Osteoblast (primary cell): ENCODE results near the gene CHRNA1. TPM values are rescaled to one million over a fixed set of nuclear protein-coding genes. Genes with fewer than 3 reads are reported as not detected.

Experiments used
- DNase-seq: peaks from one replicate; pipeline ENCODE4 v3.0.0; 2011; ENCODE audit warnings: low spot score, mixed read lengths; ENCODE audit not compliant: insufficient read length; ENCODE audit errors: missing footprints
- H2AFZ ChIP-seq: 2 replicates; pipeline ENCODE4 v1.6.0; 2011; ENCODE audit warnings: mild to moderate bottlenecking, low read length
- H3K27ac ChIP-seq: 2 replicates; pipeline ENCODE4 v1.5.1; 2011; ENCODE audit warnings: mild to moderate bottlenecking, low read depth, low read length, moderate library complexity
- H3K27me3 ChIP-seq: 2 replicates; pipeline ENCODE4 v1.6.0; 2012; ENCODE audit warnings: mild to moderate bottlenecking, control low read depth, inconsistent platforms, low read length, moderate library complexity; ENCODE audit not compliant: insufficient read depth
- H3K36me3 ChIP-seq: 2 replicates; pipeline ENCODE4 v1.5.1; 2011; ENCODE audit warnings: mild to moderate bottlenecking, low read length, control low read depth, moderate library complexity; ENCODE audit not compliant: insufficient read depth
- H3K4me1 ChIP-seq: 2 replicates; pipeline ENCODE4 v1.5.1; 2011; ENCODE audit warnings: mild to moderate bottlenecking, low read length, control low read depth, moderate library complexity; ENCODE audit not compliant: insufficient read depth
- H3K4me2 ChIP-seq: 2 replicates; pipeline ENCODE4 v1.6.0; 2011; ENCODE audit warnings: mild to moderate bottlenecking, low read length; ENCODE audit not compliant: insufficient read depth
- H3K4me3 ChIP-seq: fragments of 200-600 bp; sonication (generic); 3 replicates; pipeline ENCODE4 v1.5.1; 2012; ENCODE audit warnings: mild to moderate bottlenecking, low read length, inconsistent platforms; ENCODE audit not compliant: insufficient read depth
- H3K79me2 ChIP-seq: 2 replicates; pipeline ENCODE4 v1.6.0; 2012; ENCODE audit warnings: mild to moderate bottlenecking, low read length, control low read depth, inconsistent platforms; ENCODE audit not compliant: insufficient read depth
- H3K9me3 ChIP-seq: 2 replicates; pipeline ENCODE4 v1.5.1; 2011; ENCODE audit warnings: low read depth, low read length, control low read depth
- H4K20me1 ChIP-seq: 2 replicates; pipeline ENCODE4 v1.6.0; 2012; ENCODE audit warnings: mild to moderate bottlenecking, low read length, control low read depth; ENCODE audit not compliant: insufficient read depth
- CTCF ChIP-seq: IDR thresholded peaks from 2 replicates; pipeline ENCODE4 v1.5.1; 2011; ENCODE audit warnings: mild to moderate bottlenecking, low read depth, low read length, moderate library complexity; ENCODE audit errors: extremely low read depth
- total RNA-seq: library from RNA; depleted of rRNA; stranded (reverse); fragments of >200 nt; gene quantifications from 2 replicates; pipeline ENCODE4 v1.2.3, GENCODE V29; 2012

Gene CHRNA1
- total RNA-seq, 1 donor, result not detected

GRCh38 chr2:174740721-174741120, 23.6 kb downstream of the CHRNA1 start:
- peaks cover 36% of the 10 kb centered on the region for H3K27me3 ChIP-seq
- no peak overlapping the region for H3K4me3 ChIP-seq
- no peaks in the 10 kb centered on the region for H3K9me3 ChIP-seq
- no peaks in the 10 kb centered on the region for H3K36me3 ChIP-seq
- H3K4me2 ChIP-seq, result no peak overlapping the region
- H4K20me1 ChIP-seq, result no peaks in the 10 kb centered on the region
- DNase-seq, result no peak
- no peak overlapping the region for H2AFZ ChIP-seq
- H3K27ac ChIP-seq, result no peak overlapping the region
- H3K79me2 ChIP-seq, result no peaks in the 10 kb centered on the region
- no peaks in the 10 kb centered on the region for H3K4me1 ChIP-seq
- TF ChIP-seq CTCF, result no peak

GRCh38 chr2:174738841-174739240, 25.4 kb downstream of the CHRNA1 start:
- Histone ChIP-seq H3K9me3 (no peaks in the 10 kb centered on the region), H3K79me2 (no peaks in the 10 kb centered on the region), H3K27me3 (peaks cover 48% of the 10 kb centered on the region), H4K20me1 (no peaks in the 10 kb centered on the region), H3K27ac (no peak overlapping the region), H2AFZ (no peak overlapping the region), H3K4me2 (no peak overlapping the region), H3K36me3 (no peaks in the 10 kb centered on the region), H3K4me1 (no peaks in the 10 kb centered on the region), H3K4me3 (no peak overlapping the region)
- no peak for TF ChIP-seq CTCF
- no peak for DNase-seq

DNA sequence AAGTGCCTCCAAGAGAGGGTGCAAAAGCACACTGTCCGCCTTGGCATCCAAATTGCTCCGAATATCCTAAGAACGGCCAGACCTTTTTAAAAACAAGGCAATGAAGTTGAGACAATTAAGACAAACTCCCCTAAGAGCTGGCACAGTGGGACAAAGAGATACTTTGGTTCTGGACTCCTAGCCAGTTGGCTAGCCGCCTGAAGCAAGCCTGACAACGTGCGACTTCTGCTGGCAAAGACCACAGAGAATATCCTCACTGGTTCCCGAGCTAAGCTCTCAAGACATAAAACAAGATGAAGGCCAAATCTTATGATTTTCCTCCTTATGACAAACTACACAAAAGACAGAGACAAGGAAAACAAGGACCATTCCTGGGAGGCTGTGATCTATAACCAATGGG, 32.7 kb downstream of the CHRNA1 start:
- H3K27me3 ChIP-seq, result peaks cover 69% of the 10 kb centered on the region
- DNase-seq, result no peak
- no peaks in the 10 kb centered on the region for H4K20me1 ChIP-seq
- H2AFZ ChIP-seq, result no peak overlapping the region
- peaks cover 6% of the 10 kb centered on the region for H3K4me1 ChIP-seq
- H3K9me3 ChIP-seq, result no peaks in the 10 kb centered on the region
- H3K36me3 ChIP-seq, result no peaks in the 10 kb centered on the region
- no peak overlapping the region for H3K4me3 ChIP-seq
- no peak overlapping the region for H3K27ac ChIP-seq
- H3K4me2 ChIP-seq, result no peak overlapping the region
- no peaks in the 10 kb centered on the region for H3K79me2 ChIP-seq
- TF ChIP-seq CTCF, result no peak

- Histone ChIP-seq H3K36me3 (no peaks in the 10 kb centered on the region), H4K20me1 (no peaks in the 10 kb centered on the region), H3K9me3 (no peaks in the 10 kb centered on the region), H3K4me2 (peak overlapping the region; percentile 79), H3K79me2 (no peaks in the 10 kb centered on the region), H2AFZ (peak overlapping the region; percentile 77), H3K4me1 (peaks cover 6% of the 10 kb centered on the region), H3K4me3 (peak overlapping the region; percentile 56), H3K27ac (no peak overlapping the region), H3K27me3 (peaks cover 75% of the 10 kb centered on the region)
- no peak for DNase-seq
- no peak for TF ChIP-seq CTCF
Measured at GRCh38 chr2:174730698-174731018, 33.6 kb downstream of the CHRNA1 start.
